HCT116 (cell line): ENCODE measurements around the gene CACNA1C. TPM values are rescaled to one million over a fixed set of nuclear protein-coding genes. Genes with fewer than 3 reads are reported as not detected.

Source experiments
- ATAC-seq: fragments of 200-7000 bp; cut with Tn5 transposase; 2 replicates; pipeline ENCODE4 v1.9.1; 2020; ENCODE audit warnings: mild to moderate bottlenecking, moderate library complexity
- BruUV-seq: library from RNA; stranded (reverse); fragments of 400-500 nt; replicated peaks from 2 replicates; lab custom pipeline; 2021; lab: Mats Ljungman, UMichigan
- CTCF ChIA-PET: fragments of 300-600 bp; sonication (Branson Sonifier 250); formaldehyde crosslinking; loops from one replicate; lab custom pipeline; 2021; ENCODE audit warnings: antibody characterized with exemption; lab: Charles Lee
- POLR2A ChIA-PET: fragments of 300-600, 350-600 bp; sonication (Branson Sonifier 250); formaldehyde crosslinking; loops from one replicate; lab custom pipeline; 2021; ENCODE audit warnings: antibody characterized with exemption; lab: Charles Lee
- RAD21 ChIA-PET, 2 experiments: fragments of 300-600 bp; sonication (Branson Sonifier 250); formaldehyde crosslinking; loops; one replicate each; lab custom pipeline; 2023; ENCODE audit warnings: low total read pairs in 2 of 2; ENCODE audit not compliant: uncharacterized antibody in 2 of 2, unreplicated experiment in 2 of 2, low non-redundant PET in 1 of 2; lab: Charles Lee
- DNase-seq: peaks from one replicate; pipeline ENCODE4 v3.0.0-alpha.2; 2010; ENCODE audit warnings: low read depth, low spot score
- H2AFZ ChIP-seq: fragments of 200-600 bp; shearing (Covaris generic), sonication (generic); 2 replicates; pipeline ENCODE4 v1.6.1; 2017; ENCODE audit warnings: low read depth, mixed run types, mixed read lengths, antibody characterized with exemption, low read length; ENCODE audit not compliant: poor library complexity, severe bottlenecking
- H3K27ac ChIP-seq: 2 replicates; pipeline ENCODE4 v1.5.1; 2012; ENCODE audit warnings: low read depth, low read length
- H3K27me3 ChIP-seq: fragments of 200-600 bp; sonication (generic); 2 replicates; pipeline ENCODE4 v1.6.1; 2016; ENCODE audit warnings: mixed run types, low read length, mixed read lengths; ENCODE audit not compliant: insufficient read depth
- H3K36me3 ChIP-seq, 2 experiments: fragments of 200-500 bp in 1 of 2; fragments of 200-600 bp in 1 of 2; sonication (Bioruptor generic) in 1 of 2; sonication (generic) in 1 of 2; 2 replicates each; pipeline versions ENCODE4 v1.5.1 to v1.6.1; 2014 to 2016; ENCODE audit warnings: low read length in 2 of 2, inconsistent platforms in 1 of 2, mixed read lengths in 1 of 2, mixed run types in 1 of 2; ENCODE audit not compliant: insufficient read depth in 2 of 2, control insufficient read depth in 1 of 2
- H3K4me1 ChIP-seq, 2 experiments: fragments of 200-600 bp in 1 of 2; sonication (generic) in 1 of 2; 2 replicates each; pipeline versions ENCODE4 v1.5.1 to v1.6.1; 2012 to 2017; ENCODE audit warnings: low read length in 2 of 2, inconsistent platforms in 1 of 2, mild to moderate bottlenecking in 1 of 2, mixed read lengths in 1 of 2, mixed run types in 1 of 2, moderate library complexity in 1 of 2; ENCODE audit not compliant: insufficient read depth in 2 of 2, control insufficient read depth in 1 of 2
- H3K4me2 ChIP-seq: fragments of 200-600 bp; sonication (generic); 2 replicates; pipeline ENCODE4 v1.6.1; 2017; ENCODE audit warnings: mixed run types, low read length, mixed read lengths
- H3K4me3 ChIP-seq, 2 experiments: fragments of 200-600 bp in 1 of 2; sonication (generic) in 1 of 2; replicated peaks in 1 of 2; 2 replicates each; pipeline ENCODE4 v1.5.1; 2011 to 2016; ENCODE audit warnings: low read length in 2 of 2, control low read depth in 1 of 2, low read depth in 1 of 2, mild to moderate bottlenecking in 1 of 2, mixed read lengths in 1 of 2, mixed run types in 1 of 2
- H3K79me2 ChIP-seq: fragments of 200-600 bp; sonication (generic); 2 replicates; pipeline ENCODE4 v1.6.1; 2017; ENCODE audit warnings: mild to moderate bottlenecking, mixed run types, low read length, moderate library complexity, mixed read lengths; ENCODE audit not compliant: insufficient read depth
- H3K9ac ChIP-seq: fragments of 200-600 bp; sonication (generic); 2 replicates; pipeline ENCODE4 v1.6.1; 2016; ENCODE audit warnings: low read length, mixed read lengths
- H3K9me2 ChIP-seq: fragments of 200-600 bp; sonication (generic), shearing (Covaris generic); 2 replicates; pipeline ENCODE4 v1.6.1; 2017; ENCODE audit warnings: mixed run types, mild to moderate bottlenecking, moderate library complexity; ENCODE audit not compliant: insufficient read depth
- H3K9me3 ChIP-seq, 2 experiments: fragments of 200-500 bp in 1 of 2; fragments of 200-600 bp in 1 of 2; sonication (Bioruptor generic) in 1 of 2; sonication (generic) in 1 of 2; 2 replicates each; pipeline ENCODE4 v1.6.1; 2014 to 2017; ENCODE audit warnings: low read length in 2 of 2, mixed read lengths in 2 of 2, inconsistent platforms in 1 of 2, low read depth in 1 of 2, mild to moderate bottlenecking in 1 of 2, mixed run types in 1 of 2, moderate library complexity in 1 of 2; ENCODE audit not compliant: control insufficient read depth in 1 of 2, insufficient read depth in 1 of 2
- H4K20me1 ChIP-seq: fragments of 200-600 bp; sonication (generic), shearing (Covaris generic); 2 replicates; pipeline ENCODE4 v1.6.1; 2017; ENCODE audit warnings: mixed run types, mild to moderate bottlenecking, moderate library complexity; ENCODE audit not compliant: insufficient read depth
- CBX3 ChIP-seq: IDR thresholded peaks from 2 replicates; pipeline ENCODE4 v1.6.1; 2012; ENCODE audit warnings: low read depth
- CEBPB ChIP-seq: IDR thresholded peaks from 2 replicates; pipeline ENCODE4 v1.6.1; 2012; ENCODE audit warnings: low read depth
- CTCF ChIP-seq, 3 experiments: fragments of 200-600 bp in 1 of 3; sonication (generic) in 1 of 3; IDR thresholded peaks in 2 of 3; conservative IDR thresholded peaks in 1 of 3; 2 replicates each; pipeline ENCODE4 v1.5.1; 2012 to 2017; ENCODE audit warnings: low read depth in 2 of 3, low read length in 2 of 3, antibody characterized with exemption in 1 of 3, borderline replicate concordance in 1 of 3, control low read depth in 1 of 3, mild to moderate bottlenecking in 1 of 3, mixed read lengths in 1 of 3, mixed run types in 1 of 3, moderate library complexity in 1 of 3; ENCODE audit not compliant: insufficient read depth in 1 of 3
- ELF1 ChIP-seq: IDR thresholded peaks from 2 replicates; pipeline ENCODE4 v1.6.1; 2012; ENCODE audit warnings: low read depth, borderline replicate concordance
- EZH2 ChIP-seq: fragments of 200-600 bp; sonication (generic); IDR thresholded peaks from 2 replicates; pipeline ENCODE4 v1.6.1; 2017; ENCODE audit warnings: antibody characterized with exemption, mixed run types
- FOSL1 ChIP-seq: IDR thresholded peaks from 2 replicates; pipeline ENCODE4 v1.6.1; 2012; ENCODE audit warnings: low read depth
- JUND ChIP-seq: IDR thresholded peaks from 2 replicates; pipeline ENCODE4 v1.6.1; 2012
- POLR2AphosphoS5 ChIP-seq: IDR thresholded peaks from 2 replicates; pipeline ENCODE4 v1.6.1; 2011; ENCODE audit warnings: mild to moderate bottlenecking, low read depth, low read length, moderate library complexity
- RAD21 ChIP-seq: IDR thresholded peaks from 2 replicates; pipeline ENCODE4 v1.6.1; 2012; ENCODE audit warnings: low read depth, mild to moderate bottlenecking
- SIN3A ChIP-seq: IDR thresholded peaks from 2 replicates; pipeline ENCODE4 v1.6.1; 2012; ENCODE audit warnings: low read depth
- SP1 ChIP-seq: IDR thresholded peaks from 2 replicates; pipeline ENCODE4 v1.6.1; 2012; ENCODE audit warnings: low read depth
- SRF ChIP-seq: IDR thresholded peaks from 2 replicates; pipeline ENCODE4 v1.6.1; 2012; ENCODE audit warnings: low read depth
- TCF7L2 ChIP-seq: IDR thresholded peaks from 2 replicates; pipeline ENCODE4 v1.7.0; 2011; ENCODE audit warnings: borderline replicate concordance, inconsistent platforms; ENCODE audit not compliant: insufficient read depth, insufficient read length; ENCODE audit errors: extremely low read depth
- YY1 ChIP-seq: IDR thresholded peaks from 2 replicates; pipeline ENCODE4 v1.6.1; 2011; ENCODE audit warnings: low read length, low read depth, moderate library complexity, mild to moderate bottlenecking; ENCODE audit not compliant: insufficient replicate concordance; ENCODE audit errors: extremely low read depth
- ZBTB33 ChIP-seq: IDR thresholded peaks from 2 replicates; pipeline ENCODE4 v1.6.1; 2011; ENCODE audit warnings: mild to moderate bottlenecking, low read length, moderate library complexity; ENCODE audit not compliant: insufficient replicate concordance; ENCODE audit errors: extremely low read depth
- ZFX ChIP-seq: fragments of 450-650 bp; IDR thresholded peaks from 2 replicates; pipeline ENCODE4 v1.6.1; 2017
- ZNF274 ChIP-seq: fragments of 200-500 bp; sonication (Bioruptor generic); IDR thresholded peaks from 2 replicates; pipeline ENCODE4 v1.6.1; 2014; ENCODE audit warnings: mild to moderate bottlenecking, low read depth, low read length, inconsistent platforms
- intact Hi-C: fragments of 100-400 bp; cut with micrococcal nuclease; formaldehyde crosslinking; loops from 2 replicates; pipeline ENCODE4 v1.10.0; 2022
- total RNA-seq: library from RNA; stranded (reverse); gene quantifications from one replicate; pipeline ENCODE4 v1.2.1, GENCODE V29; 2021; ENCODE audit not compliant: unreplicated experiment
- TF ChIP-seq, protein P1 (sequence below): IDR thresholded peaks from 2 replicates; pipeline ENCODE4 v1.6.1; 2012
- TF ChIP-seq, protein P2 (sequence below): IDR thresholded peaks from 2 replicates; pipeline ENCODE4 v1.6.1; 2012; ENCODE audit warnings: low read depth

The CACNA1C gene
- total RNA-seq, 1 experiment from 2014 or later: 0.05 TPM

- TF ChIP-seq CTCF (IDR thresholded peaks at IDR 0.05 in 2 of 3, conservative IDR thresholded peaks at IDR 0.05 in 1 of 3; ENCODE audit: borderline replicate concordance in 1 of 3, insufficient read depth in 1 of 3, low read depth in 2 of 3, low read length in 2 of 3): no peak
- no peak for TF ChIP-seq RAD21
- no peak for TF ChIP-seq ZFX
- TF ChIP-seq, protein P1, sequence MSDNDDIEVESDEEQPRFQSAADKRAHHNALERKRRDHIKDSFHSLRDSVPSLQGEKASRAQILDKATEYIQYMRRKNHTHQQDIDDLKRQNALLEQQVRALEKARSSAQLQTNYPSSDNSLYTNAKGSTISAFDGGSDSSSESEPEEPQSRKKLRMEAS: no peak
- no peak for TF ChIP-seq ELF1
- TF ChIP-seq POLR2AphosphoS5: no peak
- TF ChIP-seq CBX3: no peak
- TF ChIP-seq TCF7L2: no peak
- TF ChIP-seq SP1: no peak
- TF ChIP-seq SIN3A: no peak
- no peak for TF ChIP-seq SRF
- TF ChIP-seq, all 23 proteins: peak for 0
Measured at GRCh38 chr12:2029851-2030250, 22.9 kb upstream of the CACNA1C start (continued).

DNA sequence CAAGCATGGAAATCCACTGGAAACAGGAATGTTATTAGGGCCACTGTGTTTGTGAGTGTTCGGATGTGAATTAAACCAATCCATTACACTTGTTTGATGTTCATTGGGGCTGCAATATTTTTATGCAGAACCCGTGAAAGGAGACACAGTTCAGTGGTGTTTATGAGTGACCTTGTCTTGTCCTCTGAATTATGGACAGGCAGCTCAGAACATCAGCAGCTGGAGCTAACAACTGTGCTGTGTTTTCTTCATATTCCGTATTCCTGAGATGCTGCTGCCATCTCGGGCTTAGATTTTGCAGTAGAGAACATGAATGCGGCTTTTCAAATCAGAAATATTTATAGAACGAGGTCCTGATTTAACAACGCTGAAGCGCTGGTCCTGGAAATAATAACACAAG is 20.3 kb upstream of the CACNA1C start:
- no peaks in the 10 kb centered on the region for H3K79me2 ChIP-seq
- no TSS peak for BruUV-seq
- H3K4me1 ChIP-seq: peaks cover 5 to 11% of the 10 kb centered on the region in 2 experiments
- DNase-seq (no peak), ATAC-seq (no peak)
- RAD21 ChIA-PET: no interaction called here
- CTCF ChIA-PET: no interaction called here
- no peak overlapping the region for H3K9ac ChIP-seq
- no peaks in the 10 kb centered on the region for H4K20me1 ChIP-seq
- no peak overlapping the region for H3K27ac ChIP-seq
- intact Hi-C loops: no loop called here
- no peak overlapping the region for H3K4me3 ChIP-seq
- POLR2A ChIA-PET: no interaction called here
- H3K27me3 ChIP-seq: peaks cover 36% of the 10 kb centered on the region
- H3K9me3 ChIP-seq: no peaks in the 10 kb centered on the region
- no peaks in the 10 kb centered on the region for H3K36me3 ChIP-seq
- no peaks in the 10 kb centered on the region for H3K9me2 ChIP-seq
- no peak overlapping the region for H3K4me2 ChIP-seq
- H2AFZ ChIP-seq: no peak overlapping the region
- TF ChIP-seq FOSL1: no peak
- no peak for TF ChIP-seq JUND
- TF ChIP-seq SP1: no peak
- no peak for TF ChIP-seq YY1
- TF ChIP-seq RAD21: no peak
- TF ChIP-seq EZH2: no peak
- no peak for TF ChIP-seq CEBPB
- no peak for TF ChIP-seq ZBTB33
- no peak for TF ChIP-seq ZNF274
- TF ChIP-seq, protein P2, sequence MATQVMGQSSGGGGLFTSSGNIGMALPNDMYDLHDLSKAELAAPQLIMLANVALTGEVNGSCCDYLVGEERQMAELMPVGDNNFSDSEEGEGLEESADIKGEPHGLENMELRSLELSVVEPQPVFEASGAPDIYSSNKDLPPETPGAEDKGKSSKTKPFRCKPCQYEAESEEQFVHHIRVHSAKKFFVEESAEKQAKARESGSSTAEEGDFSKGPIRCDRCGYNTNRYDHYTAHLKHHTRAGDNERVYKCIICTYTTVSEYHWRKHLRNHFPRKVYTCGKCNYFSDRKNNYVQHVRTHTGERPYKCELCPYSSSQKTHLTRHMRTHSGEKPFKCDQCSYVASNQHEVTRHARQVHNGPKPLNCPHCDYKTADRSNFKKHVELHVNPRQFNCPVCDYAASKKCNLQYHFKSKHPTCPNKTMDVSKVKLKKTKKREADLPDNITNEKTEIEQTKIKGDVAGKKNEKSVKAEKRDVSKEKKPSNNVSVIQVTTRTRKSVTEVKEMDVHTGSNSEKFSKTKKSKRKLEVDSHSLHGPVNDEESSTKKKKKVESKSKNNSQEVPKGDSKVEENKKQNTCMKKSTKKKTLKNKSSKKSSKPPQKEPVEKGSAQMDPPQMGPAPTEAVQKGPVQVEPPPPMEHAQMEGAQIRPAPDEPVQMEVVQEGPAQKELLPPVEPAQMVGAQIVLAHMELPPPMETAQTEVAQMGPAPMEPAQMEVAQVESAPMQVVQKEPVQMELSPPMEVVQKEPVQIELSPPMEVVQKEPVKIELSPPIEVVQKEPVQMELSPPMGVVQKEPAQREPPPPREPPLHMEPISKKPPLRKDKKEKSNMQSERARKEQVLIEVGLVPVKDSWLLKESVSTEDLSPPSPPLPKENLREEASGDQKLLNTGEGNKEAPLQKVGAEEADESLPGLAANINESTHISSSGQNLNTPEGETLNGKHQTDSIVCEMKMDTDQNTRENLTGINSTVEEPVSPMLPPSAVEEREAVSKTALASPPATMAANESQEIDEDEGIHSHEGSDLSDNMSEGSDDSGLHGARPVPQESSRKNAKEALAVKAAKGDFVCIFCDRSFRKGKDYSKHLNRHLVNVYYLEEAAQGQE: no peak
- TF ChIP-seq TCF7L2: no peak
- no peak for TF ChIP-seq SIN3A
- TF ChIP-seq, protein P1: no peak
